OCI-LY1 (cell line): ENCODE data around the gene INTS13.

Experiments
- EZH2 ChIP-seq: fragments of 200-600 bp; sonication (generic), shearing (Covaris generic); IDR thresholded peaks from 2 replicates; pipeline ENCODE4 v1.8.0; 2017; ENCODE audit warnings: borderline replicate concordance, mixed run types, mild to moderate bottlenecking, antibody characterized with exemption, low read length, moderate library complexity, mixed read lengths
- TF ChIP-seq, protein P1 (sequence below): fragments of 200-600 bp; sonication (generic), shearing (Covaris generic); IDR thresholded peaks from 2 replicates; pipeline ENCODE4 v1.5.1; 2017; ENCODE audit warnings: mild to moderate bottlenecking, antibody characterized with exemption, low read length, moderate library complexity, mixed read lengths

GRCh38 chr12:26954027-26954426 is 16.2 kb upstream of the INTS13 start:
- TF ChIP-seq, protein P1, sequence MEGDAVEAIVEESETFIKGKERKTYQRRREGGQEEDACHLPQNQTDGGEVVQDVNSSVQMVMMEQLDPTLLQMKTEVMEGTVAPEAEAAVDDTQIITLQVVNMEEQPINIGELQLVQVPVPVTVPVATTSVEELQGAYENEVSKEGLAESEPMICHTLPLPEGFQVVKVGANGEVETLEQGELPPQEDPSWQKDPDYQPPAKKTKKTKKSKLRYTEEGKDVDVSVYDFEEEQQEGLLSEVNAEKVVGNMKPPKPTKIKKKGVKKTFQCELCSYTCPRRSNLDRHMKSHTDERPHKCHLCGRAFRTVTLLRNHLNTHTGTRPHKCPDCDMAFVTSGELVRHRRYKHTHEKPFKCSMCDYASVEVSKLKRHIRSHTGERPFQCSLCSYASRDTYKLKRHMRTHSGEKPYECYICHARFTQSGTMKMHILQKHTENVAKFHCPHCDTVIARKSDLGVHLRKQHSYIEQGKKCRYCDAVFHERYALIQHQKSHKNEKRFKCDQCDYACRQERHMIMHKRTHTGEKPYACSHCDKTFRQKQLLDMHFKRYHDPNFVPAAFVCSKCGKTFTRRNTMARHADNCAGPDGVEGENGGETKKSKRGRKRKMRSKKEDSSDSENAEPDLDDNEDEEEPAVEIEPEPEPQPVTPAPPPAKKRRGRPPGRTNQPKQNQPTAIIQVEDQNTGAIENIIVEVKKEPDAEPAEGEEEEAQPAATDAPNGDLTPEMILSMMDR: no peak
- no peak for TF ChIP-seq EZH2
